Suprapubic skin (tissue), 4 donors: ENCODE data around the gene NPRL2. TPM values are rescaled to one million over a fixed set of nuclear protein-coding genes. Genes with fewer than 3 reads are reported as not detected.

Experiments used
- DNase-seq, 2 donors: peaks; one replicate each; pipeline ENCODE4 v3.0.0-alpha.2; 2019; ENCODE audit warnings: low spot score in 2 of 2
- H3K27ac ChIP-seq: fragments of 200-600 bp; sonication (generic); one replicate; pipeline ENCODE4 v1.5.1; 2019
- H3K27me3 ChIP-seq: fragments of 200-600 bp; sonication (generic); one replicate; pipeline ENCODE4 v1.5.1; 2019
- H3K36me3 ChIP-seq: fragments of 200-600 bp; sonication (generic); one replicate; pipeline ENCODE4 v1.5.1; 2019
- H3K4me1 ChIP-seq: fragments of 200-600 bp; sonication (generic); one replicate; pipeline ENCODE4 v1.5.1; 2019
- H3K4me3 ChIP-seq: fragments of 200-600 bp; sonication (generic); one replicate; pipeline ENCODE4 v1.5.1; 2019; ENCODE audit warnings: mild to moderate bottlenecking
- H3K9me3 ChIP-seq: fragments of 200-600 bp; sonication (generic); one replicate; pipeline ENCODE4 v1.5.1; 2019
- CTCF ChIP-seq, 2 donors: fragments of 200-600 bp in 1 of 2; fragments of 450-650 bp in 1 of 2; sonication (generic) in 1 of 2; IDR thresholded peaks; one replicate each; pipeline ENCODE4 v1.5.1; 2016 to 2019; ENCODE audit warnings: antibody characterized with exemption in 2 of 2, mild to moderate bottlenecking in 1 of 2, moderate library complexity in 1 of 2
- EP300 ChIP-seq: sonication (generic); formaldehyde crosslinking; IDR thresholded peaks from one replicate; pipeline ENCODE4 v1.6.1; 2017; ENCODE audit warnings: antibody characterized with exemption
- POLR2A ChIP-seq, 2 donors: fragments of 450-650 bp; IDR thresholded peaks; one replicate each; pipeline ENCODE4 v1.6.1; 2017; ENCODE audit warnings: antibody characterized with exemption in 2 of 2, mild to moderate bottlenecking in 2 of 2, moderate library complexity in 2 of 2
- POLR2AphosphoS5 ChIP-seq, 3 donors: sonication (generic); formaldehyde crosslinking; IDR thresholded peaks; one replicate each; pipeline ENCODE4 v1.6.1; 2017; ENCODE audit warnings: antibody characterized with exemption in 3 of 3
- whole genome bisulfite sequencing: methylation state at CpG from one replicate; pipeline ENCODE4 v1.1.5; 2018; 5-methylcytosine and 5-hydroxymethylcytosine counted together
- total RNA-seq, 4 donors: library from RNA; depleted of rRNA; stranded (reverse); fragments of >200 nt; gene quantifications; one replicate each; pipeline ENCODE4 v1.1.0, GENCODE V29; 2016

NPRL2 gene
- total RNA-seq, 4 donors from 2014 or later = 16.5 to 35.6 (median 26.0) TPM

- Histone ChIP-seq H3K36me3 (no peaks in the 10 kb centered on the region), H3K9me3 (no peaks in the 10 kb centered on the region), H3K4me1 (peaks cover 29% of the 10 kb centered on the region), H3K27me3 (no peaks in the 10 kb centered on the region), H3K27ac (no peak overlapping the region), H3K4me3 (no peak overlapping the region)
- TF ChIP-seq POLR2AphosphoS5 (IDR thresholded peaks at IDR 0.05) (no peak), CTCF (IDR thresholded peaks at IDR 0.05) (no peak), POLR2A (IDR thresholded peaks at IDR 0.05) (no peak), EP300 (no peak)
- WGBS = 83% methylated on average over 13 of the region's 13 CpGs
- DNase-seq = no peak
Measured at GRCh38 chr3:50385754-50386153, 35.2 kb upstream of the NPRL2 start.

- H3K27ac ChIP-seq = no peak overlapping the region
- 95% methylated on average over 4 of the region's 6 CpGs for WGBS
- DNase-seq = no peak
- H3K9me3 ChIP-seq = no peaks in the 10 kb centered on the region
- H3K27me3 ChIP-seq = no peaks in the 10 kb centered on the region
- no peaks in the 10 kb centered on the region for H3K36me3 ChIP-seq
- peaks cover 25% of the 10 kb centered on the region for H3K4me1 ChIP-seq
- H3K4me3 ChIP-seq = no peak overlapping the region
- TF ChIP-seq POLR2AphosphoS5 (IDR thresholded peaks at IDR 0.05) (no peak), CTCF (IDR thresholded peaks at IDR 0.05) (no peak), EP300 (no peak), POLR2A (IDR thresholded peaks at IDR 0.05) (no peak)
Measured at GRCh38 chr3:50383750-50384149, 33.2 kb upstream of the NPRL2 start.

- 93% methylated on average over 12 of the region's 12 CpGs for WGBS
- Histone ChIP-seq H3K27ac (no peak overlapping the region), H3K9me3 (no peaks in the 10 kb centered on the region), H3K36me3 (no peaks in the 10 kb centered on the region), H3K4me3 (no peak overlapping the region), H3K27me3 (no peaks in the 10 kb centered on the region), H3K4me1 (peaks cover 16% of the 10 kb centered on the region)
- no peak for TF ChIP-seq POLR2AphosphoS5 (IDR thresholded peaks at IDR 0.05)
- no peak for TF ChIP-seq CTCF (IDR thresholded peaks at IDR 0.05)
- TF ChIP-seq POLR2A (IDR thresholded peaks at IDR 0.05) = no peak
- no peak for TF ChIP-seq EP300
- DNase-seq = no peak
Measured at GRCh38 chr3:50382722-50383121, 32.1 kb upstream of the NPRL2 start.

- WGBS = 52% methylated on average over 3 of the region's 4 CpGs
- H3K27ac ChIP-seq = no peak overlapping the region
- no peaks in the 10 kb centered on the region for H3K27me3 ChIP-seq
- H3K9me3 ChIP-seq = no peaks in the 10 kb centered on the region
- H3K36me3 ChIP-seq = no peaks in the 10 kb centered on the region
- DNase-seq = no peak
- peaks cover 10% of the 10 kb centered on the region for H3K4me1 ChIP-seq
- TF ChIP-seq CTCF (IDR thresholded peaks at IDR 0.05) = no peak
- no peak for TF ChIP-seq POLR2AphosphoS5 (IDR thresholded peaks at IDR 0.05)
- no peak for TF ChIP-seq EP300
- H3K4me3 ChIP-seq = no peak overlapping the region
Measured at GRCh38 chr3:50381383-50381782, 30.8 kb upstream of the NPRL2 start.

DNA sequence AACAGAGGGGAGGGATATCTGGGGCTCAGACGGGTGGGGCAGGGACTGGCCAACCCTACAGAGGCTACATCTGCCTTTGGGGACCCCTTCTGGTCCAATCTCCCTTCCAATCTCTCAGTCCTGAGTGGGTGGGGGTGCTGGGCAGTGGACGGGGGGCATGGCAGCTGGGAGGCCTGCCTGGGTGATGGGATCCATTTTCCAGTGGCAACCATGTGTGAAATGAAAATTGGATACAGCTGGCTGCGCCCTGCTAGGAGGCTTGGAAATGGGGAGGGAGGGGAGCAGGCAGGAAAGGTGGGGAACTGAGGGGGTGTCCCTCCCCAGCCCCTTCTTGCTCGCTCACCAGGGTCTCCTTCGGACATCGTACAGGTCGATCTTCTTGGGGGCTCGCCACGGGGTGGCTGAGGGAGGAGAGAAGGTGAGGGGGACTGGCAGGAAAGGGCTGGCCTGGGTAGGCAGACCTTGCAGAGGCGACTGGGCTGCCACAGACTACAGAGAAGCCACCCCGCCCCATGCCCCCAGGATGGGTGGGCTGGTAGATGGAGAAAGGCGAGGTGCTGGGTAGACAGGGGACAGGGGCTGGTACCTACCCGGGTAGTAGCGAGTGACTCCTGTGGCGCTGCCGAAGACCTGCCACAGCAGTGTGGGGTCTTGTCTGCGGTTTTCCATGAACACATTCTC, 30.0 kb upstream of the NPRL2 start:
- WGBS = 85% methylated on average over 17 of the region's 17 CpGs
- Histone ChIP-seq H3K27ac (no peak overlapping the region), H3K9me3 (no peaks in the 10 kb centered on the region), H3K4me1 (peaks cover 10% of the 10 kb centered on the region), H3K27me3 (no peaks in the 10 kb centered on the region), H3K36me3 (no peaks in the 10 kb centered on the region), H3K4me3 (no peak overlapping the region)
- TF ChIP-seq EP300 (no peak), CTCF (IDR thresholded peaks at IDR 0.05) (no peak), POLR2A (IDR thresholded peaks at IDR 0.05) (no peak), POLR2AphosphoS5 (IDR thresholded peaks at IDR 0.05) (no peak)
- no peak for DNase-seq
